Activated CD8-positive, alpha-beta T cell treated with anti-CD3 and anti-CD28 coated beads for 36 hours (primary cell): ENCODE data around the gene USP10. TPM values are rescaled to one million over a fixed set of nuclear protein-coding genes. Genes with fewer than 3 reads are reported as not detected.
A peak's percentile ranks its signal among the peaks of the same experiment; 100 is the strongest.

ENCODE experiments used
- ATAC-seq: fragments of 200-7000 bp; cut with Tn5 transposase; one replicate; pipeline ENCODE4 v1.10.0; 2021; ENCODE audit warnings: mild to moderate bottlenecking, moderate library complexity
- CTCF ChIA-PET: fragments of 350-600 bp; sonication (Branson Sonifier 250); formaldehyde crosslinking; loops from one replicate; lab custom pipeline; 2021; ENCODE audit warnings: antibody characterized with exemption; lab: Charles Lee
- POLR2A ChIA-PET: fragments of 350-600 bp; sonication (Branson Sonifier 250); formaldehyde crosslinking; loops from one replicate; lab custom pipeline; 2021; ENCODE audit warnings: antibody characterized with exemption; lab: Charles Lee
- DNase-seq: peaks from one replicate; pipeline ENCODE4 v3.0.0-alpha.2; 2020
- H3K27ac Mint-ChIP-seq: one replicate; pipeline ENCODE4 v1.8.0; 2021; ENCODE audit warnings: mild to moderate bottlenecking, mixed read lengths
- H3K27me3 Mint-ChIP-seq: one replicate; pipeline ENCODE4 v1.8.0; 2021; ENCODE audit warnings: mixed read lengths
- H3K36me3 Mint-ChIP-seq: one replicate; pipeline ENCODE4 v1.8.0; 2021; ENCODE audit warnings: low read depth, mixed read lengths
- H3K4me1 Mint-ChIP-seq: one replicate; pipeline ENCODE4 v1.8.0; 2021; ENCODE audit warnings: low read depth, mixed read lengths
- H3K4me3 Mint-ChIP-seq: one replicate; pipeline ENCODE4 v1.8.0; 2021; ENCODE audit warnings: mild to moderate bottlenecking, moderate library complexity, mixed read lengths
- H3K9me3 Mint-ChIP-seq: one replicate; pipeline ENCODE4 v1.8.0; 2021; ENCODE audit warnings: mixed read lengths
- intact Hi-C: fragments of 100-400 bp; cut with micrococcal nuclease; formaldehyde crosslinking; loops from one replicate; pipeline ENCODE4 v1.10.0; 2022
- total RNA-seq, 2 experiments: library from RNA; stranded (reverse); gene quantifications; one replicate each; pipeline ENCODE4 v1.2.3, GENCODE V29; 2021
- TF ChIP-seq, protein P1 (sequence below): fragments of 200-600 bp; IDR thresholded peaks from one replicate; pipeline ENCODE4 v1.8.0; 2022; ENCODE audit warnings: antibody characterized with exemption, mild to moderate bottlenecking

The USP10 gene
- total RNA-seq, 2 experiments from 2014 or later: 116 TPM

DNA sequence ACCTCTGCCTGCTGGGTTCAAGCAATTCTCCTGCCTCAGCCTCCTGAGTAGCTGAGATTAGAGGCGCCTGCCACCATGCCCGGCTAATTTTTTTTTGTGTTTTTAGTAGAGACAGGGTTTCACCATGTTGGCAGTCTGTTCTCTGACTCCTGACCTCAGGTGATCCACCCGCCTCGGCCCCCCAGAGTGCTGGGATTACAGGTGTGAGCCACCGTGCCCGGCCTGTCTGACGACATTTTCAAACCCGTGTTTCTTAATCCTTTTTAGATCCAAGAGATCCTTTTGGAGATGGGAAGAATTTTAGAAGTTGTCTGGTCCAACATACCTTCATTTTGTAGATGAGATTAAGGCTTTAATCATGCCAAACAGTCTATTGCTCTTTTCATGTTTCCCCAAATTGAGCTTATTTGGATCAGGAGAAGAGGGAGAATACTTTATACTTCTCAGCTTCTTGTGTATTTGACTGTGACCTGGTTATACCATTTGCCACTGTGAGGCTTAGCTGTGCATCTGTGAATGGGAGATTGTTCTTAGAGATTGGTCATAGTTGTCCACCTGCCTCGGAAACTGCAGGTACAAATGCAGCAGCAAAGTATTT, 25.8 kb downstream of the USP10 start:
- ATAC-seq: no peak
- Mint-ChIP-seq H3K36me3 (peaks cover 2% of the 10 kb centered on the region), H3K4me3 (peak overlapping the region; percentile 25), H3K27me3 (no peaks in the 10 kb centered on the region), H3K9me3 (no peaks in the 10 kb centered on the region), H3K4me1 (peaks cover 78% of the 10 kb centered on the region), H3K27ac (no peak overlapping the region)
- ChIA-PET CTCF (interaction anchor here (0.6 to 9.6 kb wide), 47 partner anchors 9 to 245 kb away, joined by 3 to 140 read pairs (median 9); partner anchors contain the start of genes COTL1, KLHL36 and MEAK7), POLR2A (interaction anchor here (0.7 to 1.8 kb wide), 8 partner anchors 11 to 112 kb away, joined by 3 to 6 read pairs (median 3); no protein-coding TSS in a partner anchor)
- TF ChIP-seq, protein P1, sequence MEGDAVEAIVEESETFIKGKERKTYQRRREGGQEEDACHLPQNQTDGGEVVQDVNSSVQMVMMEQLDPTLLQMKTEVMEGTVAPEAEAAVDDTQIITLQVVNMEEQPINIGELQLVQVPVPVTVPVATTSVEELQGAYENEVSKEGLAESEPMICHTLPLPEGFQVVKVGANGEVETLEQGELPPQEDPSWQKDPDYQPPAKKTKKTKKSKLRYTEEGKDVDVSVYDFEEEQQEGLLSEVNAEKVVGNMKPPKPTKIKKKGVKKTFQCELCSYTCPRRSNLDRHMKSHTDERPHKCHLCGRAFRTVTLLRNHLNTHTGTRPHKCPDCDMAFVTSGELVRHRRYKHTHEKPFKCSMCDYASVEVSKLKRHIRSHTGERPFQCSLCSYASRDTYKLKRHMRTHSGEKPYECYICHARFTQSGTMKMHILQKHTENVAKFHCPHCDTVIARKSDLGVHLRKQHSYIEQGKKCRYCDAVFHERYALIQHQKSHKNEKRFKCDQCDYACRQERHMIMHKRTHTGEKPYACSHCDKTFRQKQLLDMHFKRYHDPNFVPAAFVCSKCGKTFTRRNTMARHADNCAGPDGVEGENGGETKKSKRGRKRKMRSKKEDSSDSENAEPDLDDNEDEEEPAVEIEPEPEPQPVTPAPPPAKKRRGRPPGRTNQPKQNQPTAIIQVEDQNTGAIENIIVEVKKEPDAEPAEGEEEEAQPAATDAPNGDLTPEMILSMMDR: no peak
- intact Hi-C loops: loop anchor here (1.0 to 10.0 kb wide), 3 partner anchors 53 to 211 kb away; no protein-coding TSS in a partner anchor
- DNase-seq: no peak

DNA sequence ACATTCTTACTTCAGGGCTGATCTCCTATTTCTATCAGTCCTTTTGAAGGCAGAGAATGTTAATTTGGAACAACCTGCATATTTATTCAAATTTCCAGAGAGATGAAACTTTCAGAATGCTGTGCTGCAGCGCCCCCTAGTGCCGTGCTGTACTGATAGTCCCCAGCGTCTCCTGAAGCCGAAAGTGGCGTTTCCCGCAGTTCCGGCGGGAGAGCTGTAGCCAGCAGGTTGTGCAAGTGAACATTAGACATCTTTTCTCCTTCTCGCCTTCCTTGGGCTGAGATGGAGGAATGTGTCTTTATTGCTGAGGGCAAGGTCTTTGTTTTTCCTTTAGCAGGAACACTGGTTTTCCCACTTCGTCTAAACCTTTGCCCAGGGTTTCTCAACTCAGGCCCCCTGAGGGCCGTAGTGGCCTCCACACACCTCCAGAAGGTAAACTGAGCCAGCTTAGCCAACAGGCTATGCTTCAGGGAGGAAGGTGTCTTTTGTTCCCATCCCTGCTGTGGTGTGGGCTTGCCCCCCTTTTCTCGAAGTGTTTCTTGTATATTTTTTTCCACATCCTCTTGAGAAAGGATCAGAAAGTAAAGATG, 26.4 kb downstream of the USP10 start:
- POLR2A ChIA-PET: interaction anchor here (0.7 to 1.8 kb wide), 6 partner anchors 7 to 112 kb away, joined by 3 to 6 read pairs (median 4); no protein-coding TSS in a partner anchor
- H3K9me3 Mint-ChIP-seq: no peaks in the 10 kb centered on the region
- peaks cover 78% of the 10 kb centered on the region for H3K4me1 Mint-ChIP-seq
- peaks cover 2% of the 10 kb centered on the region for H3K36me3 Mint-ChIP-seq
- no peaks in the 10 kb centered on the region for H3K27me3 Mint-ChIP-seq
- H3K27ac Mint-ChIP-seq: no peak overlapping the region
- H3K4me3 Mint-ChIP-seq: peak overlapping the region; percentile 25
- intact Hi-C loops: loop anchor here (1.0 to 10.0 kb wide), 3 partner anchors 54 to 211 kb away; no protein-coding TSS in a partner anchor
- ATAC-seq: no peak
- CTCF ChIA-PET: interaction anchor here (0.6 to 9.6 kb wide), 59 partner anchors 9 to 244 kb away, joined by 3 to 140 read pairs (median 6); partner anchors contain the start of genes COTL1, KLHL36 and MEAK7
- TF ChIP-seq, protein P1: peak; percentile 100
- peak; percentile 92 for DNase-seq

DNA sequence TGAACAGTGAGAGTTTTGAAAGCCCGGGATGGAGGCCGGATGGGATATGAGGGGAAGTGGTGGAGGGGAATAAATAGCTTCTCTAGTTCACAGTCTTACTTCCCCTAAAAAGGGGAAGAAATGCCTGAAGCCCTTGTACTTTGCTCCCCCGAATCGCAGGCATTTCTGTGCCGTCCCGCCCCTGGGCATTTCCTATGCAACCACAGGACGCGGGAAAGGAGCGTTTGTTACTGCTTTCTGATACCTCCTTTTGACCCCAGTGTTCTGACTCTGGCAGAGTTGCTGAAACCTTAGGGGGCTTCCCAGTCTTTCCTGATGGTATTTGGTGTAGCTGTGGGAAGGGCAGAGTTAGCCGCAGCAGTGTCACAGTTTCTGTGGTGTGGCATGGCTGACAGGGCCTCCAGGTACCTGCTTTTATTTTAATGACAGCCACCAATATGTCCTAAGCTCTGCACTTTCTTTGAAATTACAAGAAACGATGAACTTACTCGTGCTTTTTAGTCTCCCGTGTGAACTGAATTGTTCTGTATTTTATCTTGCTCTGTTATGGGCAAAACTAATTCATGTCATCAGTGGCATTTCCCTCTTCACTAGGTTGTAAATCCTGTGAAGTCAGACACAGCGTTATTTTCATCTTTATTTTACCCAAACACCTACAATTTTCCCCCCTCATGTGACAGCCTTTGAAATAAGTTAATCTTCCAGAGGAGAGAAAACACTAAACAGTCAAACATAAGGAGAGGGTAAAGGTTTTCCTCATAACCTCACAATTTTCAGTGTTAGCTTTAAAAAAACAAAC, 27.1 kb downstream of the USP10 start:
- ChIA-PET CTCF (interaction anchor here (0.6 to 9.6 kb wide), 51 partner anchors 8 to 243 kb away, joined by 3 to 140 read pairs (median 7); partner anchors contain the start of genes COTL1, KLHL36 and MEAK7), POLR2A (interaction anchor here (1.3 to 1.8 kb wide), 3 partner anchors 8 to 63 kb away, joined by 5 to 6 read pairs (median 5); no protein-coding TSS in a partner anchor)
- Mint-ChIP-seq H3K27ac (no peak overlapping the region), H3K27me3 (no peaks in the 10 kb centered on the region), H3K36me3 (peaks cover 2% of the 10 kb centered on the region), H3K9me3 (no peaks in the 10 kb centered on the region), H3K4me3 (peak overlapping the region; percentile 5), H3K4me1 (peaks cover 83% of the 10 kb centered on the region)
- TF ChIP-seq, protein P1: no peak
- ATAC-seq: peak; percentile 37
- intact Hi-C loops: loop anchor here (1.0 to 10.0 kb wide), 3 partner anchors 55 to 212 kb away; no protein-coding TSS in a partner anchor
- DNase-seq: peak; percentile 39

DNA sequence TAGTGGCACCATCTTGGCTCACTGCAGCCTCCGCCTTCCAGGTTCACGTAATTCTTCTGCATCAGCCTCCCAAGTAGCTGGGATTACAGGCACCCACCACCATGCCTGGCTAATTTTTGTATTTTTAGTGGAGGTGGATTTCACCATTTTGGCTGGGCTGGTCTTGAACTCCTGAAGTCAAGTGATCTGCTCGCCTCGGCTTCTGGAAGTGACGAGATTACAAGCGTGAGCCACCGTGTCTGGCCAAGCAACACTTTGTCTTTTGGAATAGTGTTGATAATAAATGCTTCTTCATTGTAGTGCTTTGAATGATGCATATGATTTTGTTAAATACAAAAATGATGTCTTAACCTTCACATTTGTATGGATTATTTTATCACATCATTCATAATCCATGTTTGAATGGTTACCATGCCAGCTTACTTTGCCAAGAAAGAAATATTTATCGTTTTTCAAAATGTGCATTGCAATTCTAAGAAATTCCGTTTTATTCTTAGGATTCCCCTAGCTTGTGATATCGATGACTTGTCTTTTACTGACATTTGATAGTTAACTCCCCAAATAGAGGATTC, 29.1 kb downstream of the USP10 start:
- intact Hi-C loops: loop anchor here (10.0 kb wide), 2 partner anchors 104 to 214 kb away; no protein-coding TSS in a partner anchor
- no peak for DNase-seq
- H3K27me3 Mint-ChIP-seq: no peaks in the 10 kb centered on the region
- ATAC-seq: no peak
- H3K27ac Mint-ChIP-seq: no peak overlapping the region
- peaks cover 2% of the 10 kb centered on the region for H3K36me3 Mint-ChIP-seq
- peaks cover 68% of the 10 kb centered on the region for H3K4me1 Mint-ChIP-seq
- POLR2A ChIA-PET: interaction anchor here (1.2 to 1.9 kb wide), 2 partner anchors 79 to 97 kb away, joined by 3 read pairs; no protein-coding TSS in a partner anchor
- H3K9me3 Mint-ChIP-seq: no peaks in the 10 kb centered on the region
- TF ChIP-seq, protein P1: no peak
- CTCF ChIA-PET: interaction anchor here (0.8 to 9.6 kb wide), 10 partner anchors 11 to 242 kb away, joined by 3 to 140 read pairs (median 7); no protein-coding TSS in a partner anchor
- no peak overlapping the region for H3K4me3 Mint-ChIP-seq
